GM12878 (cell line): ENCODE data around the gene IL6R. TPM values are rescaled to one million over a fixed set of nuclear protein-coding genes. Genes with fewer than 3 reads are reported as not detected.
A peak's percentile ranks its signal among the peaks of the same experiment; 100 is the strongest.

Source experiments
- ATAC-seq: fragments of 200-7000 bp; cut with Tn5 transposase; 3 replicates; pipeline ENCODE4 v1.9.1; 2020; ENCODE audit warnings: mild to moderate bottlenecking, moderate library complexity
- BruUV-seq: library from RNA; stranded (reverse); fragments of 400-500 nt; replicated peaks from 2 replicates; lab custom pipeline; 2021; lab: Mats Ljungman, UMichigan
- CTCF ChIA-PET: fragments of 300-600 bp; sonication (Branson Sonifier 250); formaldehyde crosslinking; extraction: SDS; loops from one replicate; lab custom pipeline; 2021; ENCODE audit warnings: inconsistent platforms; lab: Yijun Ruan, JAX
- POLR2A ChIA-PET: fragments of 350-600 bp; formaldehyde crosslinking; extraction: SDS; loops from one replicate; lab custom pipeline; 2021; ENCODE audit warnings: inconsistent platforms; lab: Charles Lee
- RAD21 ChIA-PET: fragments of 300-600 bp; sonication (Branson Sonifier 250); formaldehyde crosslinking; loops from one replicate; lab custom pipeline; 2023; ENCODE audit warnings: antibody characterized with exemption; ENCODE audit not compliant: unreplicated experiment; lab: Charles Lee
- SMC1A ChIA-PET: fragments of 300-600 bp; sonication (Branson Sonifier 250); formaldehyde crosslinking; loops from one replicate; lab custom pipeline; 2023; ENCODE audit not compliant: unreplicated experiment, uncharacterized antibody; lab: Charles Lee
- DNase-seq: peaks from one replicate; pipeline ENCODE4 v3.0.0-alpha.2; 2011; ENCODE audit warnings: low read depth, low spot score
- FAIRE-seq: peaks from 3 replicates; lab custom pipeline; 2011; peaks lifted over from hg19 to GRCh38; lab: Jason Lieb, UNC
- H2AFZ ChIP-seq: 2 replicates; pipeline ENCODE4 v1.6.0; 2011; ENCODE audit warnings: low read depth, low read length, control low read depth; ENCODE audit not compliant: control insufficient read depth
- H3K27ac ChIP-seq: 2 replicates; pipeline ENCODE4 v1.5.1; 2011; ENCODE audit warnings: control low read depth; ENCODE audit not compliant: control insufficient read depth, insufficient read depth
- H3K27me3 ChIP-seq, 2 experiments: replicated peaks in 1 of 2; 2 replicates each; pipeline versions ENCODE4 v1.6.0 to v1.6.1; 2011; ENCODE audit warnings: low read length in 1 of 2; ENCODE audit not compliant: control insufficient read depth in 2 of 2, insufficient read depth in 2 of 2
- H3K36me3 ChIP-seq, 2 experiments: 2 replicates each; pipeline ENCODE4 v1.5.1; 2011; ENCODE audit warnings: low read length in 1 of 2; ENCODE audit not compliant: control insufficient read depth in 2 of 2, insufficient read depth in 2 of 2
- H3K4me1 ChIP-seq: 2 replicates; pipeline ENCODE4 v1.6.1; 2011; ENCODE audit warnings: mild to moderate bottlenecking, low read length, moderate library complexity, mixed read lengths; ENCODE audit not compliant: control insufficient read depth, insufficient read depth
- H3K4me2 ChIP-seq: 2 replicates; pipeline ENCODE4 v1.6.0; 2011; ENCODE audit warnings: control low read depth; ENCODE audit not compliant: control insufficient read depth, insufficient read depth
- H3K4me3 ChIP-seq: fragments of 200-600 bp; sonication (generic); 2 replicates; pipeline ENCODE4 v1.5.1; 2016
- H3K79me2 ChIP-seq: 2 replicates; pipeline ENCODE4 v1.6.0; 2011; ENCODE audit warnings: low read length; ENCODE audit not compliant: control insufficient read depth, insufficient read depth
- H3K9ac ChIP-seq: 2 replicates; pipeline ENCODE4 v1.8.0; 2011; ENCODE audit warnings: low read length, control low read depth, mixed read lengths; ENCODE audit not compliant: control insufficient read depth, insufficient read depth
- H3K9me3 ChIP-seq: replicated peaks from 3 replicates; pipeline ENCODE4 v1.5.1; 2011; ENCODE audit warnings: mild to moderate bottlenecking, low read length; ENCODE audit not compliant: control insufficient read depth, insufficient read depth
- H4K20me1 ChIP-seq: 2 replicates; pipeline ENCODE4 v1.6.0; 2011; ENCODE audit not compliant: control insufficient read depth, insufficient read depth
- RFX5 ChIP-seq: IDR thresholded peaks from 2 replicates; pipeline ENCODE4 v1.6.1; 2011; ENCODE audit warnings: low read depth, low read length, improper control_type of control experiment
- WGBS: methylation state at CpG from one replicate; pipeline ENCODE4 v1.1.6; 2016; ENCODE audit warnings: low lambda C conversion rate; ENCODE audit not compliant: insufficient replicate concordance, insufficient coverage; ENCODE audit errors: missing lambda C conversion rate; 5-methylcytosine and 5-hydroxymethylcytosine counted together
- in situ Hi-C: fragments of 300-500 bp; cut with MboI; formaldehyde crosslinking; loops from 9 replicates; pipeline ENCODE4 v1.14.3; 2018; ENCODE audit warnings: mixed read lengths
- intact Hi-C: fragments of 100-400 bp; cut with micrococcal nuclease; formaldehyde crosslinking; loops from one replicate; pipeline ENCODE4 v1.14.2; 2022; ENCODE audit not compliant: unreplicated experiment
- polyA plus RNA-seq, 11 experiments: library from polyadenylated mRNA; depleted of rRNA in 4 of 11; unstranded in 6 of 11; stranded (reverse) in 5 of 11; fragments of >200 nt; fragmentation: Nextera tagmentation in 4 of 11; fragmentation: Illumina TruSeq in 1 of 11; extraction: Ambion mirVana in 4 of 11; extraction: Trizol in 1 of 11; gene quantifications; 1 replicate in 1 of 11; 2 replicates in 10 of 11; pipeline versions ENCODE4 v1.2.1 to v1.2.3, GENCODE V29; 2011 to 2016; ENCODE audit warnings: inconsistent platforms in 2 of 11, missing spikeins in 2 of 11, low read depth in 1 of 11
- total RNA-seq, 4 experiments: library from RNA; depleted of rRNA in 3 of 4; stranded (reverse); fragments of >200 nt in 3 of 4; fragmentation: Illumina TruSeq in 1 of 4; extraction: Trizol in 1 of 4; gene quantifications; 2 replicates each; pipeline versions ENCODE4 v1.2.1 to v1.2.3, GENCODE V29; 2013 to 2021
- TF ChIP-seq, protein P1 (sequence below): IDR thresholded peaks from 2 replicates; pipeline ENCODE4 v1.6.1; 2011; ENCODE audit warnings: borderline replicate concordance, low read depth, mild to moderate bottlenecking, moderate library complexity, low read length; ENCODE audit not compliant: insufficient read depth, poor library complexity, severe bottlenecking
- TF ChIP-seq, protein P2 (sequence below): IDR thresholded peaks from 2 replicates; pipeline ENCODE4 v1.6.1; 2011; ENCODE audit warnings: mild to moderate bottlenecking, low read depth, low read length, moderate library complexity; ENCODE audit not compliant: insufficient replicate concordance

The IL6R gene
- total and polyA plus RNA-seq, 10 of the 15 experiments (the other 5 are each of a cell fraction or from before 2014, with no cell fraction given) = 1.9 to 43.4 (median 17.5) TPM

DNA sequence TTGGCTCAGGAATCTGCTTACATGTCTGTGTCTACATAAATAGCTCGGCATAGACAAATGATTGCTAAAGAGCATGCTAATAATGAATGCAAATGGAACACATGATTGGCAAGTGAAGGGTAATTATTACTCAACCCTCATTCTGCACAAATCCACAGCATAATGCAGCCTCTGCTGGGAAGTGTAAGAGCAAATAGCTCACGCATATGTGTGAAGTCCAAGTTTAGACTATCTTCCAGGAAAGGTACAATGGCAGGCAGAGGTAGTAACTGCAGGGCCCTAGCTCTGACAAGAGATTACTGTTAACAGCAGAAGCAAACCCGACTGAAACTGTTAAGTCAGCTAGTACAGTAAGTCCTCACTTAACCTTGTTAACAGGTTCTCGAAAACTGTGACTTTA, 7.0 kb upstream of the IL6R start:
- H3K9me3 ChIP-seq = no peaks in the 10 kb centered on the region; the same call in 2 of the 3 replicates
- H3K27ac ChIP-seq = no peak overlapping the region
- H3K79me2 ChIP-seq = no peaks in the 10 kb centered on the region
- TF ChIP-seq, protein P1, sequence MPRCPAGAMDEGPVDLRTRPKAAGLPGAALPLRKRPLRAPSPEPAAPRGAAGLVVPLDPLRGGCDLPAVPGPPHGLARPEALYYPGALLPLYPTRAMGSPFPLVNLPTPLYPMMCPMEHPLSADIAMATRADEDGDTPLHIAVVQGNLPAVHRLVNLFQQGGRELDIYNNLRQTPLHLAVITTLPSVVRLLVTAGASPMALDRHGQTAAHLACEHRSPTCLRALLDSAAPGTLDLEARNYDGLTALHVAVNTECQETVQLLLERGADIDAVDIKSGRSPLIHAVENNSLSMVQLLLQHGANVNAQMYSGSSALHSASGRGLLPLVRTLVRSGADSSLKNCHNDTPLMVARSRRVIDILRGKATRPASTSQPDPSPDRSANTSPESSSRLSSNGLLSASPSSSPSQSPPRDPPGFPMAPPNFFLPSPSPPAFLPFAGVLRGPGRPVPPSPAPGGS = peak; percentile 82
- no peak for TF ChIP-seq RFX5
- TF ChIP-seq, protein P2, sequence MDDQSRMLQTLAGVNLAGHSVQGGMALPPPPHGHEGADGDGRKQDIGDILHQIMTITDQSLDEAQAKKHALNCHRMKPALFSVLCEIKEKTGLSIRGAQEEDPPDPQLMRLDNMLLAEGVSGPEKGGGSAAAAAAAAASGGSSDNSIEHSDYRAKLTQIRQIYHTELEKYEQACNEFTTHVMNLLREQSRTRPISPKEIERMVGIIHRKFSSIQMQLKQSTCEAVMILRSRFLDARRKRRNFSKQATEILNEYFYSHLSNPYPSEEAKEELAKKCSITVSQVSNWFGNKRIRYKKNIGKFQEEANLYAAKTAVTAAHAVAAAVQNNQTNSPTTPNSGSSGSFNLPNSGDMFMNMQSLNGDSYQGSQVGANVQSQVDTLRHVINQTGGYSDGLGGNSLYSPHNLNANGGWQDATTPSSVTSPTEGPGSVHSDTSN = peak; percentile 42
- H3K27me3 ChIP-seq = no peaks in the 10 kb centered on the region
- CTCF ChIA-PET = interaction anchor here (0.7 to 1.5 kb wide), 5 partner anchors 44 to 156 kb away, joined by 3 to 6 read pairs (median 3); no protein-coding TSS in a partner anchor
- H4K20me1 ChIP-seq = no peaks in the 10 kb centered on the region
- H2AFZ ChIP-seq = no peak overlapping the region
- H3K4me1 ChIP-seq = peaks cover 5% of the 10 kb centered on the region
- POLR2A ChIA-PET = interaction anchor here (0.5 to 2.3 kb wide), 3 partner anchors 11 to 207 kb away, joined by 3 to 8 read pairs (median 3); no protein-coding TSS in a partner anchor
- in situ Hi-C loops = no loop called here
- intact Hi-C loops = no loop called here
- H3K4me3 ChIP-seq = no peak overlapping the region
- H3K4me2 ChIP-seq = no peak overlapping the region
- DNase-seq = no peak
- FAIRE-seq = no peak
- H3K9ac ChIP-seq = no peak overlapping the region
- WGBS = 24% methylated on average over 4 of the region's 4 CpGs
- no TSS peak for BruUV-seq
- RAD21 ChIA-PET = interaction anchor here (0.8 to 1.6 kb wide), 5 partner anchors 9 to 74 kb away, joined by 3 to 11 read pairs (median 3); no protein-coding TSS in a partner anchor
- ATAC-seq = no peak
- no peaks in the 10 kb centered on the region for H3K36me3 ChIP-seq
- SMC1A ChIA-PET = interaction anchor here (0.6 to 1.6 kb wide), 7 partner anchors 10 to 620 kb away, joined by 3 to 5 read pairs (median 3); no protein-coding TSS in a partner anchor
